Sigmoid colon (tissue), 4 donors: ENCODE results near the gene STX19.

ENCODE experiments used
- EP300 ChIP-seq, 4 donors: sonication (generic); formaldehyde crosslinking; IDR thresholded peaks; one replicate each; pipeline ENCODE4 v1.6.1; 2017; ENCODE audit warnings: antibody characterized with exemption in 4 of 4
- POLR2AphosphoS5 ChIP-seq, 4 donors: sonication (generic); formaldehyde crosslinking; IDR thresholded peaks; one replicate each; pipeline ENCODE4 v1.6.1; 2017; ENCODE audit warnings: antibody characterized with exemption in 4 of 4
- TF ChIP-seq, protein P1 (sequence below), 4 experiments: fragments of 450-650 bp in 3 of 4; fragments of 200-600 bp in 1 of 4; IDR thresholded peaks; one replicate each; pipeline ENCODE4 v1.5.1; 2016 to 2019; ENCODE audit warnings: antibody characterized with exemption in 4 of 4, mild to moderate bottlenecking in 3 of 4, moderate library complexity in 2 of 4

DNA sequence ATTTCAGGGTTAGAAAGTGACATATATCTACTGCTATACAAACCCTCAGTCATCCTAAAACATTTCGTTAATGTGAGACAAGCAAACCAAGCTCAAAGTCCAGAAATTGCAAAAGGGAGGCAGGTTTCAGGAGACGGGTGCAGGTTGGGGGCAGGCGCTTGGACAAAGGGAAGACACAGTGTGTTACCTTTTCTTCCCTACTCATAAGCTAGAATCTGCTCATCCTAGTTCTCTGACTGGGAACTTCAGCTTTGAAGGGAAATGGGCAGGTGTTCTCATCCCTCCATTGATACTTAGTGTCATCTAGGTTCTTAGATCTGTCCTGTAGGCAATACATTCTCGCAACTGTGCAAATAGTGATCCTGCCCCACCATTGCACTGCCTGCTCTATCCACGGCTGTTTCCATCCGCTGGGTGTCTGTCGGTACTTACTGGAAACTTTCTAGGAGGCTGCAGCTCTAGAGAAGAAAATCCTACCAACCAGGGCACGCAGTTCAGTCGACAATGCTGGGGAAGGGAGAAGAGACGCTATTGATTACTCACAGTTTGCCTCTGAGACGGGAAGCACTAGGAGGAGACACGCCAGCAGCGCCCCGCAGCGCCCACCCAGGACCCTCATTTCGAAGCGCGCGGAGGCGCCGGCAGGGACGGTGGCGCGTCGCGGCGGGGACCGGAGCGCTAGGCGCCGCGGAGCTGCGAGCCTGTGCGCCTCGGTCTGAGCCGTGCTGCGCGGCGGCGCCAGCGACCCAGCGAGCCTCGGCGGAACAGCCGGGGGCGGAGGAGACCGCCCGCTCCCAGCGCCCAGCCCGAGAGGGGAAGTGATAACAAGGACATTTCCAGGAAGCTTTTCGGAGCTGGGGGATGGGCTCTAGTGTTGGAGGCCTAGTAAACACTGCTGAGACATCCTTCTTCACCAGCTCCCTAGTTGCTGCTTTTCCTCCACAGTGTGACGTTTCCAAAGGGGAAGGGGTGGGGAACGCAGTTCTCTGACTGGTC lies 55.0 kb downstream of the STX19 start, which contains the start of gene PROS1:
- TF ChIP-seq, protein P1, sequence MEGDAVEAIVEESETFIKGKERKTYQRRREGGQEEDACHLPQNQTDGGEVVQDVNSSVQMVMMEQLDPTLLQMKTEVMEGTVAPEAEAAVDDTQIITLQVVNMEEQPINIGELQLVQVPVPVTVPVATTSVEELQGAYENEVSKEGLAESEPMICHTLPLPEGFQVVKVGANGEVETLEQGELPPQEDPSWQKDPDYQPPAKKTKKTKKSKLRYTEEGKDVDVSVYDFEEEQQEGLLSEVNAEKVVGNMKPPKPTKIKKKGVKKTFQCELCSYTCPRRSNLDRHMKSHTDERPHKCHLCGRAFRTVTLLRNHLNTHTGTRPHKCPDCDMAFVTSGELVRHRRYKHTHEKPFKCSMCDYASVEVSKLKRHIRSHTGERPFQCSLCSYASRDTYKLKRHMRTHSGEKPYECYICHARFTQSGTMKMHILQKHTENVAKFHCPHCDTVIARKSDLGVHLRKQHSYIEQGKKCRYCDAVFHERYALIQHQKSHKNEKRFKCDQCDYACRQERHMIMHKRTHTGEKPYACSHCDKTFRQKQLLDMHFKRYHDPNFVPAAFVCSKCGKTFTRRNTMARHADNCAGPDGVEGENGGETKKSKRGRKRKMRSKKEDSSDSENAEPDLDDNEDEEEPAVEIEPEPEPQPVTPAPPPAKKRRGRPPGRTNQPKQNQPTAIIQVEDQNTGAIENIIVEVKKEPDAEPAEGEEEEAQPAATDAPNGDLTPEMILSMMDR (IDR thresholded peaks at IDR 0.05), result no peak
- TF ChIP-seq POLR2AphosphoS5 (IDR thresholded peaks at IDR 0.05) (peak in 2 of 4 donors; percentile 50 to 62), EP300 (IDR thresholded peaks at IDR 0.05) (no peak)
